ENCODE data around the gene MED25. TPM values are rescaled to one million over a fixed set of nuclear protein-coding genes. Genes with fewer than 3 reads are reported as not detected.
A peak's percentile ranks its signal among the peaks of the same experiment; 100 is the strongest.

The MED25 gene
- total and polyA plus RNA-seq, 9 donors, result 30.3 to 89.9 (median 67.4) TPM

- TF ChIP-seq POLR2A (IDR thresholded peaks at IDR 0.05) (no peak), CTCF (IDR thresholded peaks at IDR 0.05) (no peak), EP300 (IDR thresholded peaks at IDR 0.05) (no peak)
- peak in 2 of 5 donors; percentile 35 to 37 for DNase-seq
- Histone ChIP-seq H3K27ac (no peak overlapping the region), H3K4me3 (no peak overlapping the region), H3K9me3 (no peaks in the 10 kb centered on the region), H3K27me3 (no peaks in the 10 kb centered on the region), H3K4me1 (ENCODE audit: insufficient read depth) (no peaks in the 10 kb centered on the region), H3K36me3 (no peaks in the 10 kb centered on the region)
- 90 to 95% (median 94%) methylated on average over 17 of the region's 17 CpGs for WGBS, 3 donors
- intact Hi-C loops (cut with DNase I), result loop anchor here in 1 of 4 donors (5.0 kb wide), 1 partner anchor 134 kb away; no protein-coding TSS in a partner anchor
Measured at GRCh38 chr19:49881186-49881585, 63.1 kb downstream of the MED25 start.

- H3K27ac ChIP-seq, result no peak overlapping the region
- TF ChIP-seq CTCF (IDR thresholded peaks at IDR 0.05) (no peak), EP300 (IDR thresholded peaks at IDR 0.05) (no peak), POLR2A (IDR thresholded peaks at IDR 0.05) (no peak)
- peak in 3 of 5 donors; percentile 28 to 42 (median 33) for DNase-seq
- no peaks in the 10 kb centered on the region for H3K4me1 ChIP-seq (ENCODE audit: insufficient read depth)
- no peaks in the 10 kb centered on the region for H3K27me3 ChIP-seq
- H3K36me3 ChIP-seq, result no peaks in the 10 kb centered on the region
- no peak overlapping the region for H3K4me3 ChIP-seq
- WGBS, 3 donors, result 86 to 90% (median 89%) methylated on average over 31 of the region's 31 CpGs
- no peaks in the 10 kb centered on the region for H3K9me3 ChIP-seq
- intact Hi-C loops (cut with DNase I), result loop anchor here in 1 of 4 donors (5.0 kb wide), 1 partner anchor 135 kb away; no protein-coding TSS in a partner anchor
Measured at GRCh38 chr19:49881672-49882394, 63.7 kb downstream of the MED25 start.

GRCh38 chr19:49882643-49883042 is 64.6 kb downstream of the MED25 start:
- DNase-seq, result no peak
- no peaks in the 10 kb centered on the region for H3K27me3 ChIP-seq
- TF ChIP-seq EP300 (IDR thresholded peaks at IDR 0.05) (no peak), POLR2A (IDR thresholded peaks at IDR 0.05) (no peak), CTCF (IDR thresholded peaks at IDR 0.05) (no peak)
- WGBS, 3 donors, result 93 to 96% (median 94%) methylated on average over 12 to 14 of the region's 14 CpGs
- H3K27ac ChIP-seq, result no peak overlapping the region
- H3K4me1 ChIP-seq (ENCODE audit: insufficient read depth), result no peaks in the 10 kb centered on the region
- intact Hi-C loops (cut with DNase I), result loop anchor here in 1 of 4 donors (5.0 kb wide), 1 partner anchor 135 kb away; no protein-coding TSS in a partner anchor
- H3K36me3 ChIP-seq, result no peaks in the 10 kb centered on the region
- no peaks in the 10 kb centered on the region for H3K9me3 ChIP-seq
- no peak overlapping the region for H3K4me3 ChIP-seq

GRCh38 chr19:49883094-49883493 is 65.0 kb downstream of the MED25 start:
- no peaks in the 10 kb centered on the region for H3K27me3 ChIP-seq
- H3K27ac ChIP-seq, result no peak overlapping the region
- intact Hi-C loops (cut with DNase I), result loop anchor here in 1 of 4 donors (5.0 kb wide), 1 partner anchor 136 kb away; no protein-coding TSS in a partner anchor
- no peak for TF ChIP-seq EP300 (IDR thresholded peaks at IDR 0.05)
- TF ChIP-seq POLR2A (IDR thresholded peaks at IDR 0.05), result no peak
- TF ChIP-seq CTCF (IDR thresholded peaks at IDR 0.05), result no peak
- DNase-seq, result no peak
- H3K4me3 ChIP-seq, result no peak overlapping the region
- no peaks in the 10 kb centered on the region for H3K36me3 ChIP-seq
- H3K9me3 ChIP-seq, result no peaks in the 10 kb centered on the region
- no peaks in the 10 kb centered on the region for H3K4me1 ChIP-seq (ENCODE audit: insufficient read depth)
- WGBS, 3 donors, result 94 to 98% (median 96%) methylated on average over 5 of the region's 5 CpGs
